Colonic mucosa (tissue), 4 donors: Measurements from ENCODE around the gene NCAPG2. TPM values are rescaled to one million over a fixed set of nuclear protein-coding genes. Genes with fewer than 3 reads are reported as not detected.
"Not testable (repeated sequence)": the region's sequence is repeated elsewhere in the genome, so short reads cannot be mapped to it uniquely, and the experiment has no call there.

Source experiments
- DNase-seq: peaks from one replicate; pipeline ENCODE4 v3.0.0-alpha.2; 2020
- H3K27ac ChIP-seq: fragments of 200-600 bp; one replicate; pipeline ENCODE4 v1.8.0; 2021
- H3K27me3 ChIP-seq: fragments of 200-600 bp; one replicate; pipeline ENCODE4 v1.8.0; 2021
- H3K36me3 ChIP-seq: fragments of 200-600 bp; one replicate; pipeline ENCODE4 v1.8.0; 2021
- H3K4me1 ChIP-seq: fragments of 200-600 bp; one replicate; pipeline ENCODE4 v1.8.0; 2021; ENCODE audit warnings: mild to moderate bottlenecking
- H3K4me3 ChIP-seq: fragments of 200-600 bp; one replicate; pipeline ENCODE4 v1.8.0; 2021
- H3K9ac ChIP-seq, 2 donors: one replicate each; pipeline ENCODE4 v1.7.0; 2013; ENCODE audit warnings: control low read depth in 2 of 2, low read depth in 2 of 2, low read length in 2 of 2
- H3K9me3 ChIP-seq: fragments of 200-600 bp; one replicate; pipeline ENCODE4 v1.8.0; 2021
- intact Hi-C: fragments of 100-400 bp; cut with DNase I; formaldehyde crosslinking; loops from one replicate; pipeline ENCODE4 v1.14.1; 2022
- total RNA-seq, 2 donors: library from RNA; stranded (reverse); fragmentation: NEBNext Ultra II Directional in 1 of 2; extraction: Animal tissue kit (Norgen Biotek cat#: 25700) in 1 of 2; gene quantifications; one replicate each; pipeline ENCODE4 v1.2.1, GENCODE V29; 2021
- TF ChIP-seq, protein P1 (sequence below): fragments of 200-600 bp; IDR thresholded peaks from one replicate; pipeline ENCODE4 v1.8.0; 2022; ENCODE audit warnings: antibody characterized with exemption, mild to moderate bottlenecking
- donor health status: healthy.
- donor health status: DM: no; HTN: no; CAD: no.
- donor health status: DM: no; HTN: no; CAD: no.

Gene NCAPG2
- total RNA-seq, 2 donors from 2014 or later: 15.0 to 48.4 TPM

DNA sequence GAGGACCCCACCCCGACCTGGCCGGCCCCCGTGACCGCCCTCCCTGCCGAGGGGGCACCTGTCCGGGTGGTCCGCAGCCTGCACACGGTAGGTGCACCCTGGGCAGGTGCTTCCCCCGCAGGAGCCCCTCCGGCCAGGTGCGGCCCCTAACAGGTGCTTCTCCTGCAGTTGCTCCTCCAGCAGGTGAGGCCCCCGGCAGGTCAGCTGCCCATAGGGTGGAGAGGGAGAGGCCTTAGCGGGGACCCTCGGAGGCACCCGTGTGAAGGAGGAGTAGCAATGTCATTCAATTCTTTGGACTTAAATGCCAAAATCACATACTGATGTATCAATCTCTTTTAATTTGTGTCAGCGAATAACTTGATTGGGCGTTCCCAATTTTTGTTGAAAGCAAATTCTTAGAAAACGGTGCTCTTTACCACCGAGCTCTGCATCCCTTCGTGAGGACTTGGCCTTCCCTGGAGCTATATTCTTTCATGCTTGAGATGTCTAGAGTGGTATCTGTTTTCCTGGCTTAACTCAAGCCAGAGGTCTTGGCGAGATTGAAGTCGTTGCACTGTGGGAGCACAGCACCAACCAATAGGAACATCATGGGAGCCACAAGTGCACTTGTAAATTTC, 738 bp upstream of the NCAPG2 start:
- intact Hi-C loops: loop anchor here (5.0 to 10.0 kb wide), 2 partner anchors 69 to 122 kb away; partner anchors contain the start of gene ESYT2
- TF ChIP-seq, protein P1, sequence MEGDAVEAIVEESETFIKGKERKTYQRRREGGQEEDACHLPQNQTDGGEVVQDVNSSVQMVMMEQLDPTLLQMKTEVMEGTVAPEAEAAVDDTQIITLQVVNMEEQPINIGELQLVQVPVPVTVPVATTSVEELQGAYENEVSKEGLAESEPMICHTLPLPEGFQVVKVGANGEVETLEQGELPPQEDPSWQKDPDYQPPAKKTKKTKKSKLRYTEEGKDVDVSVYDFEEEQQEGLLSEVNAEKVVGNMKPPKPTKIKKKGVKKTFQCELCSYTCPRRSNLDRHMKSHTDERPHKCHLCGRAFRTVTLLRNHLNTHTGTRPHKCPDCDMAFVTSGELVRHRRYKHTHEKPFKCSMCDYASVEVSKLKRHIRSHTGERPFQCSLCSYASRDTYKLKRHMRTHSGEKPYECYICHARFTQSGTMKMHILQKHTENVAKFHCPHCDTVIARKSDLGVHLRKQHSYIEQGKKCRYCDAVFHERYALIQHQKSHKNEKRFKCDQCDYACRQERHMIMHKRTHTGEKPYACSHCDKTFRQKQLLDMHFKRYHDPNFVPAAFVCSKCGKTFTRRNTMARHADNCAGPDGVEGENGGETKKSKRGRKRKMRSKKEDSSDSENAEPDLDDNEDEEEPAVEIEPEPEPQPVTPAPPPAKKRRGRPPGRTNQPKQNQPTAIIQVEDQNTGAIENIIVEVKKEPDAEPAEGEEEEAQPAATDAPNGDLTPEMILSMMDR: no peak
- Histone ChIP-seq H3K27ac (peak overlapping the region; percentile 89), H3K9me3 (no peaks in the 10 kb centered on the region), H3K4me1 (no peaks in the 10 kb centered on the region), H3K27me3 (no peaks in the 10 kb centered on the region), H3K4me3 (peak overlapping the region; percentile 95), H3K36me3 (no peaks in the 10 kb centered on the region), H3K9ac (peak overlapping the region; percentile 92 to 93)
- DNase-seq: no peak

DNA sequence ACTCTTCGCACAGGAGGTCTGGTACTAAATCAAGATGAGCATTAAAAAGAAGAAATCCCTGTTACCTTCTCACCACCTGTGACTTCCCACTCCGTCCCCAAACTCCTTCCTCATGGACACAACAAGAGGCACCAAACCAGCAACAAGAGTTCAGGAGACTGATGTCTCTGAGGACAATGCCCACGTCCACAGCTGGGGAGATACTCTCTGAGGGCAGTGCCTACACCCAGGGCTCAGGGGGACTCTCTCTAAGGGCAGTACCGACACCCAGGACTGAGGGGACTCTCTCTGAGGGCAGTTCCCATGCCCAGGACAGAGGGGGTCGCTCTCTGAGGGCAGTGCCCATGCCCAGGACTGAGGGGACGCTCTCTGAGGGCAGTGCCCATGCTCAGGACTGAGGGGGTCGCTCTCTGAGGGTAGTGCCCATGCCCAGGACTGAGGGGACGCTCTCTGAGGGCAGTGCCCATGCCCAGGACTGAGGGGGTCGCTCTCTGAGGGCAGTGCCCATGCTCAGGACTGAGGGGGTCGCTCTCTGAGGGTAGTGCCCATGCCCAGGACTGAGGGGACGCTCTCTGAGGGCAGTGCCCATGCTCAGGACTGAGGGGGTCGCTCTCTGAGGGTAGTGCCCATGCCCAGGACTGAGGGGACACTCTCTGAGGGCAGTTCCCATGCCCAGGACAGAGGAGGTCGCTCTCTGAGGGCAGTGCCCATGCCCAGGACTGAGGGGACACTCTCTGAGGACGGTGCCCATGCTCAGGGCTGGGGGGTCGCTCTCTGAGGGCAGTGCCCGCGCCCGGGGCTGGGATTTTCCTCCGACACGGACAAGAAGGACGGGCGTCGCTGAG, 703 bp downstream of the NCAPG2 start:
- Histone ChIP-seq H3K9ac (peak overlapping the region; percentile 89 to 93), H3K27ac (peak overlapping the region; percentile 89), H3K4me3 (peak overlapping the region; percentile 95)
- intact Hi-C loops: loop anchor here (10.0 kb wide), 1 partner anchor 71 kb away; no protein-coding TSS in a partner anchor
- H3K27me3 ChIP-seq, H3K36me3 ChIP-seq, H3K4me1 ChIP-seq, H3K9me3 ChIP-seq, DNase-seq: not testable (repeated sequence)

DNA sequence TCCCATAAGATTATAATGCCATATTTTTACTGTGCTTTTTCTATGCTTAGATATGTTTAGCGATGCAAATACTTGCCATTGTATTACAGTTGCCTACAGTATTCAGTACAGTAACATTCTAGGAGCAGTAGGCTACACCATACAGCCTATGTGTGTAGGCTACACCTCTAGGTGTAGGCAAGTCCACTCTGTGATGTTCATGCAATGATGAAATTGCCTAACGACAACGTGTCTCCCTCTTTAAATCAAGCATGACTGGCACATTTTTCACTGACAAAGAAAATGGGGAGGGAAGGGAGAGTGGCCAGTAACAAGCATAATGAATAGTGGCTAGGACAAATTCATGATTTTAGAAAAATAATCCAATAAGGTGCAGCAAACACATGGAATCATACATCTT, 1.7 kb downstream of the NCAPG2 start:
- no peaks in the 10 kb centered on the region for H3K27me3 ChIP-seq
- no peaks in the 10 kb centered on the region for H3K36me3 ChIP-seq
- no peaks in the 10 kb centered on the region for H3K9me3 ChIP-seq
- intact Hi-C loops: loop anchor here (10.0 kb wide), 1 partner anchor 72 kb away; no protein-coding TSS in a partner anchor
- H3K9ac ChIP-seq: no peak overlapping the region
- DNase-seq: no peak
- H3K4me3 ChIP-seq: no peak overlapping the region
- TF ChIP-seq, protein P1: no peak
- no peaks in the 10 kb centered on the region for H3K4me1 ChIP-seq
- no peak overlapping the region for H3K27ac ChIP-seq

DNA sequence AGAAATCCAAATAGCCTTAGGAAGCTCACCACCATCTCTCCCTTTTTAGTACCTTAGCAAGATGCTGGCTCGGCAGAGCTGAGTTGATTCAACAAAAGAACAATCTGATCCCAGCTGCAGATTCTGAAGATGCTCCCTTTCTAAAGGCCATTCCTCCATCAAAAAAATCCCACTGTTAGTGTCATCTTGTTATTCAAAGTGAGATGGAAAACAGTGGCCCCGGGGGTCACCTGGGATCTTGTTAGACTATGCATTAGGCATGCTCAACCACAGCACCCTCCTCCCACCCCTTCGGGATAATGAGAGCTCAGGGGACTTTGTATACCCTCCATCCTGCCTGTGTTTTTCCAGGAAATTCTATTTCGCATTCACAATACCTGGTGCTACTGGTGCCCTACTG, 2.4 kb downstream of the NCAPG2 start:
- Histone ChIP-seq H3K9me3 (no peaks in the 10 kb centered on the region), H3K27me3 (no peaks in the 10 kb centered on the region), H3K9ac (no peak overlapping the region), H3K36me3 (no peaks in the 10 kb centered on the region), H3K4me1 (no peaks in the 10 kb centered on the region), H3K27ac (no peak overlapping the region), H3K4me3 (no peak overlapping the region)
- intact Hi-C loops: loop anchor here (10.0 kb wide), 1 partner anchor 73 kb away; no protein-coding TSS in a partner anchor
- no peak for DNase-seq
- TF ChIP-seq, protein P1: no peak

DNA sequence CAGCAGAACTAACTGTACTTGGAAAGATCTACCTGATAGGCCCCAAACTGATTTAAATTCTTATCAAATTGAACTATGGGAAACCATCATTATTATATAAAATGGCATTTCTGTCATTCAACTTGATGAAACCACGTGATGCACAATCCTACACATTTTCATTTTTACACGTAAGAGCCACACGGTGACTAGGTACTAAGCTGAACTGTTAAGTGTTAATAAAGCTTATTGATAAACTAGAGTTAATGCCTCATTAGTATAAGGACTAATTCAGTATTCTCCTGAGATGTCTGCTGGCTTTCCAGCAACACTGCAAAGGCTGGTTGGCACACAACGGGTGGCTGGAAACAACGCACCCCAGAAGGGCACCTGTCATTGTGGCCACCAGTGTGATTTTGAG, 4.6 kb downstream of the NCAPG2 start:
- Histone ChIP-seq H3K36me3 (no peaks in the 10 kb centered on the region), H3K27me3 (no peaks in the 10 kb centered on the region), H3K4me1 (no peaks in the 10 kb centered on the region), H3K27ac (no peak overlapping the region), H3K9me3 (no peaks in the 10 kb centered on the region), H3K9ac (no peak overlapping the region), H3K4me3 (no peak overlapping the region)
- TF ChIP-seq, protein P1: no peak
- DNase-seq: no peak
- intact Hi-C loops: loop anchor here (10.0 kb wide), 1 partner anchor 75 kb away; no protein-coding TSS in a partner anchor
